ENCODE results near the gene DGCR2.
A peak's percentile ranks its signal among the peaks of the same experiment; 100 is the strongest.

DGCR2 gene

GRCh38 chr22:19131685-19132015, 9.4 kb upstream of the DGCR2 start:
- Histone ChIP-seq H3K36me3 (peaks cover 41 to 64% (median 54%) of the 10 kb centered on the region in 11 experiments), H3K27me3 (no peaks in the 10 kb centered on the region), H3K9ac (no peak overlapping the region), H3K9me3 (replicated peaks in 1 of 11) (no peaks in the 10 kb centered on the region), H3K4me2 (no peak overlapping the region), H3K4me3 (no peak overlapping the region), H4K20me1 (peaks cover 0 to 76% (median 33%) of the 10 kb centered on the region in 11 experiments; a peak in 13 of 22 replicates), H3K4me1 (peaks cover 0 to 5% (median 0%) of the 10 kb centered on the region in 10 experiments; a peak in 1 of 20 replicates), H3K27ac (no peak overlapping the region)
- TF ChIP-seq Cebpa-rat (IDR thresholded peaks at IDR 0.05), result no peak

DNA sequence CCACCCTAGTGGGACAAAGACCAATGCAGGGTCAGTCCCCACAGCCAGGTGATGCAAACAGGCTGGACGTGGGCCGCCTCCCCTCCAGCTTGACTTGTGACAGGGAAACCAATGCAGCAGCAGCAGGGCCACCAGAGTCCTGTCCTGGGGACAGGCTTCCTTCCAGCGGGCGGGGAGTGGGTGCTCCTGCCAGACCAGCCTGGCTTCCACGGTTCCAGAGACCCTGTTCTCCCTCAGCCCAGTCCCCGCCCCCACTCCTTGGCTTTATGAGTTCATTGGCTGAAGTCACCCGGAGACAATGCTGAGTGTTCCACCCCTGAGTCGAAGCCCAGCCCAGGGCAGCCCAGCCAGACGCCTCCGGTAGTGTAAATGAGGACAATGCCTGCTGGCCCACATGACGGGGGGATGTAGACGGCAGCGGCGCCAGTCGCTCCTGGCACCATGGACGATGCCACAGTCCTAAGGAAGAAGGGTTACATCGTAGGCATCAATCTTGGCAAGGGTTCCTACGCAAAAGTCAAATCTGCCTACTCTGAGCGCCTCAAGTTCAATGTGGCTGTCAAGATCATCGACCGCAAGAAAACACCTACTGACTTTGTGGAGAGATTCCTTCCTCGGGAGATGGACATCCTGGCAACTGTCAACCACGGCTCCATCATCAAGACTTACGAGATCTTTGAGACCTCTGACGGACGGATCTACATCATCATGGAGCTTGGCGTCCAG, 8.9 kb upstream of the DGCR2 start, which contains the start of gene TSSK2:
TSS of gene TSSK2 (plus strand) at position 350 of the 726 bp plus-strand sequence. CDS start at position 442, 92 bp downstream.
- Histone ChIP-seq H3K36me3 (peaks cover 36 to 59% (median 49%) of the 10 kb centered on the region in 11 experiments), H3K4me3 (no peak within 1 kb of the TSS), H3K27me3 (no peaks in the 10 kb centered on the region), H3K4me1 (peaks cover 0 to 5% (median 0%) of the 10 kb centered on the region in 10 experiments; a peak in 1 of 20 replicates), H3K9ac (0 out of 22 replicates have a peak within 1 kb of the TSS, but pooled peaks of 1 of the 11 experiments have one; percentile 24), H3K9me3 (replicated peaks in 1 of 11) (no peaks in the 10 kb centered on the region), H3K4me2 (no peak within 1 kb of the TSS), H3K27ac (no peak within 1 kb of the TSS), H4K20me1 (peaks cover 0 to 75% (median 29%) of the 10 kb centered on the region in 11 experiments; a peak in 13 of 22 replicates)
- TF ChIP-seq Cebpa-rat (IDR thresholded peaks at IDR 0.05), result no peak

GRCh38 chr22:19129871-19130270, 7.7 kb upstream of the DGCR2 start:
- Histone ChIP-seq H3K4me3 (no peak overlapping the region), H3K27me3 (no peaks in the 10 kb centered on the region), H3K36me3 (peaks cover 24 to 46% (median 37%) of the 10 kb centered on the region in 11 experiments), H3K4me2 (no peak overlapping the region), H3K9me3 (replicated peaks in 1 of 11) (no peaks in the 10 kb centered on the region), H3K27ac (no peak overlapping the region), H3K9ac (0 out of 22 replicates have a peak overlapping the region, but pooled peaks of 2 of the 11 experiments have one; percentile 24 to 27), H3K4me1 (peaks cover 0 to 5% (median 0%) of the 10 kb centered on the region in 10 experiments; a peak in 1 of 20 replicates), H4K20me1 (peaks cover 0 to 69% (median 25%) of the 10 kb centered on the region in 11 experiments; a peak in 13 of 22 replicates)
- no peak for TF ChIP-seq Cebpa-rat (IDR thresholded peaks at IDR 0.05)

- peaks cover 0 to 5% (median 0%) of the 10 kb centered on the region in 10 experiments; a peak in 1 of 20 replicates for H3K4me1 ChIP-seq
- no peaks in the 10 kb centered on the region for H3K27me3 ChIP-seq
- peaks cover 17 to 39% (median 29%) of the 10 kb centered on the region in 11 experiments for H3K36me3 ChIP-seq
- peaks cover 0 to 62% (median 23%) of the 10 kb centered on the region in 11 experiments; a peak in 13 of 22 replicates for H4K20me1 ChIP-seq
- H3K9ac ChIP-seq, result 0 out of 22 replicates have a peak overlapping the region, but pooled peaks of 1 of the 11 experiments have one; percentile 27
- no peak overlapping the region for H3K4me2 ChIP-seq
- no peak overlapping the region for H3K4me3 ChIP-seq
- no peak for TF ChIP-seq Cebpa-rat (IDR thresholded peaks at IDR 0.05)
- H3K9me3 ChIP-seq (replicated peaks in 1 of 11), result no peaks in the 10 kb centered on the region
- H3K27ac ChIP-seq, result no peak overlapping the region
Observed at GRCh38 chr22:19128946-19129727, 6.9 kb upstream of the DGCR2 start.

GRCh38 chr22:19128009-19128401, 5.8 kb upstream of the DGCR2 start:
- TF ChIP-seq Cebpa-rat (IDR thresholded peaks at IDR 0.05), result no peak
- peaks cover 6 to 27% (median 18%) of the 10 kb centered on the region in 11 experiments; a peak in 21 of 22 replicates for H3K36me3 ChIP-seq
- H3K27me3 ChIP-seq, result no peaks in the 10 kb centered on the region
- peaks cover 2 to 9% (median 6%) of the 10 kb centered on the region in 10 experiments; a peak in 19 of 20 replicates for H3K4me1 ChIP-seq
- no peak overlapping the region for H3K9ac ChIP-seq
- H3K9me3 ChIP-seq (replicated peaks in 1 of 11), result no peaks in the 10 kb centered on the region
- H3K4me2 ChIP-seq, result no peak overlapping the region
- no peak overlapping the region for H3K4me3 ChIP-seq
- H4K20me1 ChIP-seq, result peaks cover 0 to 50% (median 13%) of the 10 kb centered on the region in 11 experiments; a peak in 13 of 22 replicates
- no peak overlapping the region for H3K27ac ChIP-seq

GRCh38 chr22:19127329-19128008, 5.3 kb upstream of the DGCR2 start:
- no peaks in the 10 kb centered on the region for H3K9me3 ChIP-seq (replicated peaks in 1 of 11)
- H3K4me3 ChIP-seq, result no peak overlapping the region
- no peak overlapping the region for H3K9ac ChIP-seq
- peaks cover 6 to 22% (median 13%) of the 10 kb centered on the region in 11 experiments; a peak in 16 of 22 replicates for H3K36me3 ChIP-seq
- TF ChIP-seq Cebpa-rat (IDR thresholded peaks at IDR 0.05), result no peak
- peaks cover 0 to 45% (median 13%) of the 10 kb centered on the region in 11 experiments; a peak in 11 of 22 replicates for H4K20me1 ChIP-seq
- H3K4me2 ChIP-seq, result no peak overlapping the region
- H3K27me3 ChIP-seq, result no peaks in the 10 kb centered on the region
- H3K27ac ChIP-seq, result no peak overlapping the region
- peaks cover 5 to 14% (median 10%) of the 10 kb centered on the region in 10 experiments for H3K4me1 ChIP-seq

GRCh38 chr22:19126309-19127273, 4.4 kb upstream of the DGCR2 start:
- peaks cover 5 to 14% (median 10%) of the 10 kb centered on the region in 10 experiments for H3K4me1 ChIP-seq
- no peaks in the 10 kb centered on the region for H3K27me3 ChIP-seq
- no peaks in the 10 kb centered on the region for H3K9me3 ChIP-seq (replicated peaks in 1 of 11)
- TF ChIP-seq Cebpa-rat (IDR thresholded peaks at IDR 0.05), result no peak
- H3K4me2 ChIP-seq, result no peak overlapping the region
- H4K20me1 ChIP-seq, result peaks cover 0 to 39% (median 13%) of the 10 kb centered on the region in 11 experiments; a peak in 15 of 22 replicates
- H3K36me3 ChIP-seq, result peaks cover 0 to 13% (median 7%) of the 10 kb centered on the region in 11 experiments; a peak in 12 of 22 replicates
- H3K9ac ChIP-seq, result no peak overlapping the region
- H3K27ac ChIP-seq, result no peak overlapping the region
- H3K4me3 ChIP-seq, result no peak overlapping the region

All from BLaER1 treated with 17β-estradiol and CSF1 and Interleukin-3, amounts not matched to agents 10 nM and 100 nM (cell line).